Mucosa of descending colon (tissue), 3 donors: ENCODE data around the gene MAMDC4. TPM values are rescaled to one million over a fixed set of nuclear protein-coding genes. Genes with fewer than 3 reads are reported as not detected.
A peak's percentile ranks its signal among the peaks of the same experiment; 100 is the strongest.

Experiments
- ATAC-seq: fragments of 200-7000 bp; cut with Tn5 transposase; one replicate; pipeline ENCODE4 v1.9.1; 2020; ENCODE audit warnings: mild to moderate bottlenecking, moderate library complexity
- DNase-seq, 3 donors: peaks; one replicate each; pipeline ENCODE4 v3.0.0-alpha.2; 2020
- H3K36me3 ChIP-seq: fragments of 200-600 bp; one replicate; pipeline ENCODE4 v1.8.0; 2021; ENCODE audit warnings: low read depth, mild to moderate bottlenecking
- H3K4me1 ChIP-seq: fragments of 200-600 bp; one replicate; pipeline ENCODE4 v1.8.0; 2021; ENCODE audit warnings: low read depth, mild to moderate bottlenecking
- H3K4me3 ChIP-seq: fragments of 200-600 bp; one replicate; pipeline ENCODE4 v1.8.0; 2021; ENCODE audit warnings: mild to moderate bottlenecking
- H3K9me3 ChIP-seq: fragments of 200-600 bp; one replicate; pipeline ENCODE4 v1.8.0; 2021; ENCODE audit warnings: mild to moderate bottlenecking
- CTCF ChIP-seq: fragments of 200-600 bp; IDR thresholded peaks from one replicate; pipeline ENCODE4 v1.8.0; 2022; ENCODE audit warnings: antibody characterized with exemption, mild to moderate bottlenecking
- intact Hi-C, 2 donors: fragments of 100-400 bp; cut with DNase I in 1 of 2; cut with micrococcal nuclease in 1 of 2; formaldehyde crosslinking; loops; one replicate each; pipeline versions ENCODE4 v1.11.0 to v1.11.1; 2022; cut with DNase I, micrococcal nuclease
- total RNA-seq, 3 donors: library from RNA; stranded (reverse); fragmentation: NEBNext Ultra II Directional in 2 of 3; extraction: Animal tissue kit (Norgen Biotek cat#: 25700) in 2 of 3; gene quantifications; one replicate each; pipeline versions ENCODE4 v1.2.1 to v1.2.4, GENCODE V29; 2021 to 2023
- donor health status: DM: no; HTN: no; CAD: no; lungs with moderate emphysema.
- donor health status: DM: no; HTN: no; CAD: no.
- donor health status: DM: no; HTN: yes; CAD: no.

The MAMDC4 gene
- total RNA-seq, 3 donors from 2014 or later: 15.4 to 43.8 (median 18.5) TPM

GRCh38 chr9:136824496-136825225, 27.5 kb upstream of the MAMDC4 start:
- peaks cover 10% of the 10 kb centered on the region for H3K36me3 ChIP-seq
- H3K4me1 ChIP-seq: peaks cover 2% of the 10 kb centered on the region
- H3K9me3 ChIP-seq: no peaks in the 10 kb centered on the region
- no peak for TF ChIP-seq CTCF
- intact Hi-C loops: no loop called here
- no peak for ATAC-seq
- no peak overlapping the region for H3K4me3 ChIP-seq
- no peak for DNase-seq

- DNase-seq: no peak
- intact Hi-C loops: no loop called here
- Histone ChIP-seq H3K4me1 (peaks cover 2% of the 10 kb centered on the region), H3K4me3 (no peak overlapping the region), H3K36me3 (peaks cover 10% of the 10 kb centered on the region), H3K9me3 (no peaks in the 10 kb centered on the region)
- ATAC-seq: no peak
- no peak for TF ChIP-seq CTCF
These were observed 26.6 kb upstream of the MAMDC4 start for GRCh38 chr9:136825295-136826187.

- no peak overlapping the region for H3K4me3 ChIP-seq
- H3K36me3 ChIP-seq: peaks cover 10% of the 10 kb centered on the region
- intact Hi-C loops: no loop called here
- no peaks in the 10 kb centered on the region for H3K9me3 ChIP-seq
- H3K4me1 ChIP-seq: no peaks in the 10 kb centered on the region
- TF ChIP-seq CTCF: no peak
- no peak for DNase-seq
- ATAC-seq: no peak
These were observed 26.0 kb upstream of the MAMDC4 start for GRCh38 chr9:136826188-136826541.

- H3K4me3 ChIP-seq: no peak overlapping the region
- ATAC-seq (no peak), DNase-seq (peak in 1 of 3 donors; percentile 32)
- no peaks in the 10 kb centered on the region for H3K9me3 ChIP-seq
- no peaks in the 10 kb centered on the region for H3K4me1 ChIP-seq
- intact Hi-C loops: no loop called here
- TF ChIP-seq CTCF: no peak
- peaks cover 10% of the 10 kb centered on the region for H3K36me3 ChIP-seq
These were observed 25.2 kb upstream of the MAMDC4 start for GRCh38 chr9:136826703-136827582.

- no peaks in the 10 kb centered on the region for H3K9me3 ChIP-seq
- ATAC-seq (no peak), DNase-seq (no peak)
- peaks cover 10% of the 10 kb centered on the region for H3K36me3 ChIP-seq
- no peak for TF ChIP-seq CTCF
- no peak overlapping the region for H3K4me3 ChIP-seq
- no peaks in the 10 kb centered on the region for H3K4me1 ChIP-seq
- intact Hi-C loops: no loop called here
These were observed 24.2 kb upstream of the MAMDC4 start for GRCh38 chr9:136827794-136828473.
